Tongue (tissue), 2 donors: ENCODE results near the gene HOMER1. TPM values are rescaled to one million over a fixed set of nuclear protein-coding genes. Genes with fewer than 3 reads are reported as not detected.
"Not testable (repeated sequence)": the region's sequence is repeated elsewhere in the genome, so short reads cannot be mapped to it uniquely, and the experiment has no call there.

Experiments used
- DNase-seq: peaks from one replicate; pipeline ENCODE4 v3.0.0-alpha.2; 2015
- total RNA-seq: library from RNA; depleted of rRNA; stranded (reverse); fragments of >200 nt; gene quantifications from one replicate; pipeline ENCODE4 v1.2.3, GENCODE V29; 2014

The HOMER1 gene
- total RNA-seq, 1 donor from 2014 or later = 42.1 TPM

DNA sequence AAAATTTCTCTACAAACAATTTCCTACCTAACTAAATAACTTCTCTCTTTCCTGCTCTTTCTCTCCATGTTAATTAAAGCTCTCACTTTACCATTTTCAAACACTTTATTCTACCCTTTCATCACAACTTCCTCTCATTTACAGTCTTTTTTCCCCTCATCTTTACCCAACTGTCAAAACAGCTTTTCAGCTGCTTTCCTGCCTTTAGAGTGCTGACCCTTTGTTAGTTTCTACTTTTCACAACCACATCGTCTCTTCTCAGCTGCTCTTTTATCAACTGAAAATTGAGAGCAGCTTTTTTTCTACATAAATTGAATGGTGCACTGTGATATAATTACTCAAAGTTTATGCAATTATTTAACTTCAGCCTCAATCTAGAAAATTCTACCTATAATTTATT is 3.1 kb upstream of the HOMER1 start:
- DNase-seq = no peak

DNA sequence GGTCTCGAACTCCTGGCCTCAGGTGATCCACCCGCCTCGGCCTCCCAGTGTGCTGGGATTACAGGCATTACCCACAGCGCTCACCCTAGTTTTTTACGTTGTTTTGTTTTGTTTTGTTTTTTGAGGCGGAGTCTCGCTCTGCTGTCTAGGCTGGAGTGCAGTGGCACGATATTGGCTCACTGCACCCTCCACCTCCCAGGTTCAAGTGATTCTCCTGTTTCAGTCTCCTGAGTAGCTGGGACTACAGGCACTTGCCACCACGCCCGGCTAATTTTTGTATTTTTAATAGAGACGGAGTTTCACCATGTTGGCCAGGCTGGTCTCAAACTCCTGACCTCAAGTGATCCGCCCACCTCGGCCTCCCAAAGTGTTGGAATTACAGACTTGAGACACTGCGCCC is 2.4 kb upstream of the HOMER1 start:
- DNase-seq = not testable (repeated sequence)

DNA sequence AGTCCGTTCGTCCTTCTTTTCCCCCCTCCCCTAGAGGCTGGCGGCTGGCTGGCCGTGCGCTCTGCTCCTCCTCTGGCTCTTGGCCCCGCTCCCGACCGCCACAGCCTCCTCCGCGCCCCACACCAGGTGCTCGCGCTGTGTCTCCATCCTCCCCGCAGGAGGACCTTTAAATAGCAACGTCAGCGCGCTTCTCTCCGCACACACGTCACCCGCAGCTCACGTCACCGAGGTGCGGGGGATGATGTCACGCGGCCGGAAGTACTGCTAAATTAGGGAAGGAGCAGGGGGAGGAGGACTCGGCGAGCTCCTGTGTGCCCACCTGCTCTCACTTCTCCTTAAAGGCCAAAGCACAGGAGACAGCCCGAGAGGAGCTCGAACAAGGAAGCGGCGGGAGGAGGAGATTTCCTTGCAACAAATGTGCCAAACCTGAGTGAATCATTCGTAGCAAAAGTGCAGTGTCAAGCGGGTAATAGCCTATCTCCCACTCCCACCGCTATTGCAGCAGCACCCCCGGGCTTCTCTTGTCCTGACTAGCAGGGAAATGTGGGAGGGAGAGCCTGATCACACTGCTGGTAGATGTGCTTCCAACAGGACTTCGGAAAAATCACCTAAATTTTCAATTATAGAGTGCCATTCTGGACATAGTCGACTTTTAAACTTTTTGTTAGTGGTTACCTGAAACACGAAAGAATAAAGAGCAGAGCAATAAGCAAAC is 614 bp upstream of the HOMER1 start:
- DNase-seq = peak; percentile 98

DNA sequence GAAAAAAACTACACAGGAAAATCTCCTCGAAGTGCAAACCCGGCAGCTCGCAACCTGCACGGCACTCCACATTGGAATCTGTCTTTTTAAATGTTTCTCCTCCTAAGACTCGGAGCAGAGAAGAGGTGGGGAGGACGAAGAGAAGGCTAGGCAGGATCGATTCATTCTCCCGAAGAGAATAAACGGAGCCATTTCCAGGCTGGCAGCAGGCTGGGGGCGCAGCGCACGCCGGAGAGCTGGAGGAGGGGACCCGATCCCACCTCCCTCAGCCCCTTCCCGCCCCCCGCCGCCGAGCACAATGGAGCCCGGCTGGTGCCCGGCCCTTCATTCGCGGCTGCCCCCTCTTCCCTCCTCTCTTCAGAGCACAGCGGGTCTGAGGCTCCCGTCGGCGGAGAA is 628 bp downstream of the HOMER1 start:
- no peak for DNase-seq

DNA sequence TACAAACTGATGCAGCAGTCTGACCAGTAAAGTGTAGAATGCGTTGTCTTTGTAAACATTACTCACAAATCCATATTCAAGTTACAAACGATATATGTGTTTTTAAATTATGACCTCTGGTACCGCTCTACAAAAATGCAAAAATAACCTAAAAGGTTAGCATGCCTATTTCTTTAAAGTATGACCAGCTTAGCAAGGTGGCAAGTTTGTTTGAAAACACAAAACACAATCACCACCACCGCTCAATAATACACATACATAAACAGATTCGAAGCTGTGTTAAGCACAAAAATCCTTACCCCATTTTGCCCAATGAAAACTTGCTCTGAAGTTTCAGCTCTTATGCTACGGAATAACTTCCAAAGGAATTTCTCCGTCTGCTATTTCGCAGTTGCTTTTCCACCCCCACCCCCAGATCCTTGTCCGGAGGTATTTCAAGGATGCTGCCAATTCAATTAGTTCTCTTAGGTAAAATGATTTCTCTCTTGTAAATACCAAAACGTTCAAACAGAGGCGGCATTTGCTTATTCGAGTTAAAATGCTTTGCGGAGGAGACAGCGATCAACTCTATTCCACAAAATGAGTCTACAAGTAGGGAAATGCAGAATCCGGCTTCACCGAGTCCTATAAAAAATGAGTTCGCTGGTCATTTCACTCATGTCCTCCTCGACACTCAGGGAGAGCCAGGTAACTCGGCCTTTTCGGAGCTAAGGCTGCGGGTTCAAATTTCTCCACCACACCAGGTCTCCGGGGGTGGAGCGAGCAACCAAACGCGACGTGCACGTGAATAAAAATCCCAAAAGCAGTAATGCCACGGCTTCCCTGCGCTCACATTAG is 1.2 kb downstream of the HOMER1 start:
- DNase-seq = peak; percentile 66

DNA sequence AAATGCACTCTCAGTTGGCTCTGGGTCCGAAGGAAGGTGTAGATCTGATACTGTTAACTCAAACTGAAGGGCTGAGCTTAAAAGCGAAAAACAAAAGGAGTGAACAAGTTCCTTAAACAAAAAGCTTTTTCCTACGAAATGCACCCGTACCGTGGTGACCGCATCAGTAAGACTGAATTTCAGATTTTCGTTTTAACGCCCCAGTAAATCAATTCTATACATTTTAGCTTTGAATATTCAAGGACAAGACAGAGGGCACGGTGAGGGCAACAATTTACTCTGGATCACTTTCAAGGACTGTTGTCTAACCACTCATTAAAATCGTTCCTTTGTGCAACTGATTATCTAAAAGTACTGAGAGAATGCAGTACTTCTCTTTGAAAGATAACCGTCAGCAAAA is 1.9 kb downstream of the HOMER1 start:
- DNase-seq = peak; percentile 37

DNA sequence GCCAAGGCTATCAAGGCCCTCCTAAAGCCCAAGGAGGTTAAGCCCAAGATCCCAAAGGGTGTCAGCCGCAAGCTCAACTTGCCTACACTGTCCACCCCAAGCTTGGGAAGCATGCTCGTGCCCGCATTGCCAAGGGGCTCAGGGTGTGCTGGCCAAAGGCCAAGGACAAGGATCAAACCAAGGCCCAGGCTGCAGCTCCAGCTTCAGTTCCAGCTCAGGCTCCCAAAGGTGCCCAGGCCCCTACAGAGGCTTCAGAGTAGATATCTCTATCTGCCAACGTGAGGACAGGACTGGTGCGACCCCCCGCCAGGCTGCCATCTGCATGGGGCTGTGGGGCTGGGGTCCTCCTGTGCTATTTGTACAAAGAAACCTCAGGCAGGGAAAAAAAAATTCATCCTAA is 3.3 kb downstream of the HOMER1 start:
- no peak for DNase-seq

DNA sequence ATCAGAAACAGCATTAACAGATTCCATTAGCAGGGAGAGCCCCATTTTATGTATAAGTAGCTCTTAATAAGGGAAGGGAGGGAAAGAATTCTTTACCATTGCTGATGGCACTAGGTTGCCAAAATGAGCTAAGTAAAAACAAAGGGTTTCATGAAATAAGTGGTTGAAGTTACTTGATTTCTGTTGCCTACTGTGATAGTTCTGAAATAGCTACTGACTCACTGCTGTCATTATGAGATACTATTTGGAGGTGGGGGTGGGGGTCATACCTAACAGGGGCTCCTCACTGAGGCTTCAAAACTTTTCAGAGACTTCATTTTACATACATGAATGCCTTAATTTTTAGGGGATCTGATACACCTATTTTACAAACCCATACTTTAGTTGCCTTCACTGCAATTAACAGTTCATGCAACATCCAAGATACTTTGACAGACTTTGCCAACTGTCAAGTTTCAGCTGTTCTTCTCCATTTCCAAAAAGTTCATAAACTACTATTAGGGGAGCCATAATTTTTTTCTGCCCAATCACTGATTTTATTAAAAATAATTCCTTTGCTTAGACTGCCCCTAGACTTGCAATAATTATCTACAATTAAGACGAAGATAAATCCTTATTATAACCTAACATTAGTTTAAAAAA is 4.6 kb downstream of the HOMER1 start:
- peak; percentile 71 for DNase-seq

DNA sequence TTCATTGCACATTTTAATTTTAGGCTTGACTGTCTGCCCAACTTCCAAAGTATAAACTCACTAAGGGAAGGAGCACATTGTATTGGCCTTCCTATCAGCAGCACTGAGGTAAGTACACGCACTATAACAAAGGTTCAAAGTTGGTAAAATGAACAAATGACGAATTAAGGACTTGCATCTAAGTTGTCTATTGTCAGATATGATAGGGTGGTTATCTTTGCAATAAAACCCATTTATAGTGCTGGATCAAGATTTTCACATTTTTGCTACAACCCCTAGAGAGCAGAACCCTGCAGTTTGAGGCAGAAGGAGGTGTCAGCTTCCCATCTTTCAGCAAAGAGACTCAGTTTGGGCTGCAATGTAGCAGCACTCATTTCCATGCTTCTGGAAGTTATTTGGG is 5.1 kb downstream of the HOMER1 start:
- DNase-seq = no peak

DNA sequence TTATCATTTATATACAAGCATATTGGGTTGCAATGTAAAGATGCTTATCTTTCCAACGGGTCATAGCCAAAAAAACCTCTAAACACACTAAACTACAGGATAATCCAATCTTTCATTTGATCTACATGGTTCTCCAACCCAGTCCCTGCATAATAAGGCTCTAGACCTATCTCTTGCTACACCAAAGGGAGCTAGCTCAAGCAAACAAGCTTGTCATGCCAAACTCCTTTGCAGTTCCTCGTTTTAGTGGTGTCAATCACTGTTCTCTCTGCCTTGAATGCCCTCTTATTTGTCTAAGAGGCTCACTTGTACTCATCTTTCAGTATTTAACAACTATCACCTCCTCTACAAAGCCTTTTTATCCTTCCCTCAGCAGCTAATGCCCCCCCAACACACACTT is 5.6 kb downstream of the HOMER1 start:
- no peak for DNase-seq

DNA sequence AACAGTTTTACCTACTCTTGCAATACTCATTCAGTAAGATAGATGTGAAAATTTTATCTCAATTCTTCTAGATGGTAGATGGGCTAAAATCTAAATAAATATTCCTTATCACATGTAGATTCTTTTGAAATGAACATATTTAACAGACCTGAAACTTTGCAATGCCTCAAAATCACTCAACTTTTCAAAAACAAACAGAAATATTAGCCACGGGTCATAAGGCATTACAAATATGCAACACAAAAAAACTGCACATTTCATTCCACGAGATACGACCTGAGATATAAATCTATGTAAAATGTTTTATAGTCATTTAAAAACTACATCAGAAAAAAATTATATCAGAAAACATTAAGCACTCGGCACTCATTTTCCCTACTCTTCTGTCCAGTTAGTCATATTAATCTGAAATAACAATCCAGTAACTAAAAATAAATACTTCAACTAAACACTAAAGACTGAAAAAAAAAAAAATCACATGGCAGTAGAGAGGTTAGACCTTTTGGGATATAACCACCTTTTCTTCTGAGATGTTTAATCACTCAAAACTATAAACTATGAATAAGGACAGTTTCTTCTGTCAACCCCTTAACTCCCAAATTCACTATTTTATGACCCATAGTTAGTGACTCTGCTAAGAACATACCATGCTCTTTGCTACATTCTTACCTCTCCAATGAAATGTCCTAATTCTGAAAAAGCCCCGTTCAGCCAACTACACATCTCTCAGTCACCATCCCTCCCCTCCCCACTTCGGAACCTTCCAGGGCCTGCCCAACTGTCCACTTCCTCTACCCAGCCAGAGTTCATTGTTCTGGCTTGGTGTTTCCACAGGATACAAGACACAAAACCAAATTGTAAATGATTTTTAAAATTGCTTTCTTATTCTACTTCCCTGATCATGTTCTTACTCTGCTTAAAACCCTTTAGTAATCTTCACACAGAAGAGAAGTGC is 6.4 kb downstream of the HOMER1 start:
- no peak for DNase-seq

DNA sequence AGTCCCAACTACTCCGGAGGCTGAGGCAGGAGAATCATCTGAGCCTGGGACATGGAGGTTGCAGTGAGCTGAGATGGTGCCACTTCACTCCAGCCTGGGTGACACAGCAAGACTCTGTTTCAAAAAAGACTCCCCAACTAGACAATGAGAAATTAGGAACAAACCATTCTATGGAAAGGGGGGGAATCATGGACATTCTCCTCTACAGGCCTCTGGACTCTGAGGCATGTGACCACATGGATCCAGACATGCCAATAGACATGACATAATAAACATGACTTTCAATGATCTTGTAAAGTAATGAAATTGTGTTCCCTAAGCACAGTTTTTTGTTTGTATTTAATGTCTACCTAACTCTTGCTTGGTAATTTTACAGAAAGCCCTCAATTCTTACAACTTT is 8.8 kb downstream of the HOMER1 start:
- no peak for DNase-seq

DNA sequence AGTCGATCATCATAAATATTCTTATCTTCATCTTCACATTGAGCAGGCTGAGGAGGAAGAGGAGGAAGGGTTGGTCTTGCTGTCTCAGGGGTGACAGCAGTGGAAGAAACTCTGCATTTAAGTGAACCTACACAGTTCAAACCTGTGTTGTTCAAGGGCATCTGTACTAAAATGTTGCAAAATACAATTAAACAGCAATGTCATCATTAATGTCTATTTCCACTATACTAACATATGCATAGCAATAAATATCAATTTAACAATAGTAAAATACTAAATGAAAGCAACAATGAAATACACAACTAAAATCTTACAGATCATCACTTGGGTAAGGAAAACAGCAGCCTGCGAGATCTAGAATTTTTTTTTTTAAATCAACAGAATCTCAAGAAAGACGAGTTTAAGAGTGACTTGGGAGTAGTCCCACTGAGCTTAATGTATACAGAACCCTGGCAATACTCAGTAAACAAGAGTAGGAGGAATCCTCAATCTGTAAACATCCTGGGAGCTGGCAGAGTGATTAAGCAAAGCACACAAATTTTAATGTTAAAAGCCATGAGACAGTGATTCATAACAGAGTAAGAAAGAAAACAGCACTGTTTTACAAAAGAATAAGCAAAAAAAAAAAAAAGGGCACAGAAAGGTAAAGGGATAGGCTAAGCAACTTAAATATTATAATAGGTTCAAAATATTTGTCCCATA is 10.0 kb downstream of the HOMER1 start:
- no peak for DNase-seq

DNA sequence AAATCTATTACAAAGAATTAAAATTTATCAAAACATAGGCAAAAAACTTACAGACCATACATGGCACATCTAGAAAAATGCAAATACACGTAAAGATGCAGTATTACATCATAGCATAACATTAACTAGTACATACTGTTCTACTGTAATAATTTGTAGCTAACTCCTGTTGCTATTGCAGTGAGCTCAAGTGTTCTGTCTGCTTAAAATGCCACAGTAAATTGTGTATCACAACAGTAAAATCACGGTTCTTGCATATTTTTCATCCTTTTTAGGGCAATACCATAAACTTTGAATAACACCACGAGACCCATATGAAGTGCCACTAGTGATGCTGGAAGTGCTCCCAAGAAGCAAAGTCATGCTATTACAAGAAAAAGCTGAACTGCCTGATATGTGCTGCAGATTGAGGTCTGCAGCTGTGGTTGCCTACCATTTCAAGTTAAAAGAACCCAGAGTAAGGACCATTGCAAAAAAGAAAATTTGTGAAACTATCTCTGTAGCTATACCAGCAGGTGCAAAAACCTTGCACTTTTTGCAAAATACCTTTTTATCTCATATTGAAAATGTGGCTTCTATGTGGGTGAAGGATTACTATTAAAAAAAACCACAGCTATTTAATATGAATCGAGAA is 14.2 kb downstream of the HOMER1 start:
- no peak for DNase-seq

DNA sequence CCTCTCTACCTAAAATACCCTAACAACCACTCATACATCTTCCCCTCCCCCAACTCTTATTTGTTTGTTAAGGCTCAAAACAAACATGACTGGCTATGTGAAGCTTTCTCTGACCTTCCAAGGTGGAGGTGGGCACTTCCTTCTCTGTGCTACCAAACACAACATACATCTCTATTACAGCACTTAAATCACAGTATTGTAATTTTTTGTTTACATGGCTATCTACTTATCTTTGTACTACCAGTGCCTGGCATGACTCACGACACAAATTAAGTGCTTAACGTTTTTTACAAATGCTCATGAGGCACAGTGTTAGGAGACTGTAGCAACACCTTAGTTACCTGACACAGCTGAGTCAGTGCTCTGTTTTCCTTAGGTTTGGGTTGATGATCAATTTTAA is 18.6 kb downstream of the HOMER1 start:
- no peak for DNase-seq

DNA sequence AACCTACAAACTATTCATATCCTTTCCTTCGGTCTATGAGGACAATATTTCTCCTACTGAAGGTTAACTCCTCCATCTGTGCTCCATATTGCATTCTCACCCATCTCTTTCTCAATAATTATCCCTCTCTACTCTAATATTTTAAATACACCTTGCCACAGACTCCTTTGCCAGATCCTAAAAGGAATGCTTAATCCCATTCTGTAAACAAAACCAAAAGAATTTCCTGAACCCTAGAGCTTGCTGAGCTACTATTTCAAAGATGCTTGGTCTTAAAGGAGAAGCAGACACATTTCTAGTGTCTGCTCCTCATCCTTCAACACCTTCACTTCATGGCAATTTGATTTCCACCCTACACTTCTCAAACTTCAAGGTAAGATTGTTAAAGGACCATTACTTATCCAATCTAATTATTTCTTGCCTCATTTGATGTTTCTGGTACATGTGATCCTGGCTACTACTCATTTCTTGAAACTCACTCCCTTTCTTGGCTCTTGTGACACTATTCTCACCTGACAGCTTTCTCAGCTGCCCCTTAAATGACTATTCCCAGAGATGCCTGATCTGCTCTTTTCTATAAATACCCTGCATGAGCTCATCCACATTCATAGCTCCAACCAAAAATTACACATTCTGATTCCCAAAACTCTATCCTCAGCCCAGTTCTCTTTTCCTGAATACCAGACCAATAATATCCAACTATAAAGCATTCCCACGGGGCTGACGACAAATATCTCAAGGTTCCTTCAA is 20.2 kb downstream of the HOMER1 start:
- no peak for DNase-seq

DNA sequence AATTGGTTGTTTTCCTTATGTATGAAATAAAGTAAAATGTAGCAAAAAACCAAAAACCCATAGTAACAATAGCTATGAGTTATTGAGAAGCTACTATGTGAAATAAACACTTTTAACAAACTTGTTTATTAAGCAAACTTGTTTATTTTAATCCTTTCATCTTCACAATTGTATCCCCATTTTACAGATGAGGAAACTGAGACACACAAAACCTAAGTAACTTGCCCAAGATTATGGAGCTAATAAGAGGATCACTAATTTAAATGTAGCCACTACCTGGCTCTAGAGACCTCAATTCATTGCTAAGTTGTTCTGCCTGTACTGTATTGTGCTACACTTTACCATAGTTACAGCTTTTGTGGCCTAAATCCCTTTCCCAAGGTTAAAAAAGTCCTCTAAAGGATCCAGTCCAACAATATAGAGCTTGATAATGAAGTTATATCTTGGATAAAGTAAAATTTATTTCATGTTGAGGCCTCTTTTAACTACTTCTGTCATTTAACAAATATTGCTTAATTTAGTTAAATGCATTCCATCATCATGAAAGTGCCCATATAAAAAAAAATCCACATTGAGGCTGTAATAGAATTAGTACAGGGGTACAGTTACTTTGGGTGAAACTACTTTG is 22.1 kb downstream of the HOMER1 start:
- DNase-seq = no peak

DNA sequence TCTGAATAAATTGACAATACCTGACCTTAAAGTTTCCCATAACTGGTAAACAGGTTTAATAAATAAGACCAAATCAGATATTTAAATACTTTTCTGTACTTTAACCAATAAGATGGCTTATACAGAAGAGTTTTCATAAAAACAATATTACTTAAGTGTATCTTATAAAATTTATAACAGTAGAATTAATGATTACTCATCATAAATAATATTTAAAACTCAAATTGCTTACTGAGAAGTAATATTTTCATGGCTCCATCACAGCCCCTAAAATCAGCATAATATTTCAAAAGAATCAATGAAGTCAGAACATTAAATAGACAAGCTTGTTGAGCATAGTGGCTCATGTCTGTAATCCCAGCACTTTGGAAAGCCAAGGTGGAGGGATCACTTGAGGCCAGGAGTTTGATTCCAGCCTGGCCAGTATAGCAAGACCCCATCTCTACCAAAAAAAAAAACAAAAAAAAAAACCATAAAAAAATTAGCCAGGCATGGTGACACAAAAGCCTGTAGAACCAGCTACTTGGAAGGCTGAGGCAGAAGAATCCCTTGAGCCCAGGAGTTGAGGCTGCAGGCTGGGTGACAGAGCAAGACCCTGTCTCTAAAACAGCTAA is 23.5 kb downstream of the HOMER1 start:
- no peak for DNase-seq

DNA sequence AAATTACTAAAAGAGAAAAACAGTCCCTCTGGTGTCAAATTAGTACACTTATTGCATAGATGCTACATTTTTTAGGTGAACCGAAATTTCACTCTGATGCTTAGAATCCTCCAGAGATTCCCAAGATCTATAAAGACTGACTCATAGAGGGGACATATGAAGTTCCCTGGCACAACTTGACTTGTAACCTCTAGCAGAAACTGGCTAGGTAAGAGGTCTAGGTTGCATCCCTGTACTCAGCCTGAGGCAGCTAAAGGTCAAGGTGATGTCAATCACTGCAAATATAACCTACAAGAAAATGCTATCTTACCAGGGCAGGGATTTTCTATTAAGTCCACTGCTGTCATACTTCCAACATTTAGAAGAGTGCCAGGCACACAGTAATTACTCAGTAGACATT is 24.2 kb downstream of the HOMER1 start:
- no peak for DNase-seq
